NCI-H345 treated with DMSO at 0.1 percent for 48 hours (cell line): Measurements from ENCODE around the gene NLE1.
"Not testable (repeated sequence)": the region's sequence is repeated elsewhere in the genome, so short reads cannot be mapped to it uniquely, and the experiment has no call there.

ENCODE experiments used
- DNase-seq: peaks from one replicate; lab custom pipeline; 2025; ENCODE audit not compliant: unreplicated experiment; lab: John Stamatoyannopoulos, UW

The NLE1 gene

GRCh38 chr17:35162755-35163154, 20.7 kb upstream of the NLE1 start:
- DNase-seq = no peak

GRCh38 chr17:35161281-35161761, 19.2 kb upstream of the NLE1 start:
- no peak for DNase-seq

GRCh38 chr17:35160354-35161201, 18.5 kb upstream of the NLE1 start:
- DNase-seq = no peak

- no peak for DNase-seq
Measured at GRCh38 chr17:35159940-35160339, 17.8 kb upstream of the NLE1 start.

- no peak for DNase-seq
Measured at GRCh38 chr17:35155246-35155645, 13.1 kb upstream of the NLE1 start.

- no peak for DNase-seq
Measured at GRCh38 chr17:35154196-35155165, 12.4 kb upstream of the NLE1 start.

- DNase-seq = no peak
Measured at GRCh38 chr17:35152421-35153140, 10.5 kb upstream of the NLE1 start.

GRCh38 chr17:35151080-35151479, 9.0 kb upstream of the NLE1 start:
- not testable (repeated sequence) for DNase-seq

GRCh38 chr17:35149941-35150340, 7.8 kb upstream of the NLE1 start:
- no peak for DNase-seq

- no peak for DNase-seq
Measured at GRCh38 chr17:35148144-35148543, 6.0 kb upstream of the NLE1 start.

GRCh38 chr17:35147375-35147905, 5.3 kb upstream of the NLE1 start, which contains the start of gene UNC45B:
Gene UNC45B, plus strand, starts transcription at chr17:35147817. Its CDS starts 447 bp downstream, at chr17:35148264.
- no peak for DNase-seq

GRCh38 chr17:35146214-35146833, 4.2 kb upstream of the NLE1 start:
- DNase-seq = no peak

GRCh38 chr17:35144840-35145239, 2.7 kb upstream of the NLE1 start:
- DNase-seq = no peak

- no peak for DNase-seq
Measured at GRCh38 chr17:35142467-35142796, 329 bp upstream of the NLE1 start.

GRCh38 chr17:35138218-35138617, 3.9 kb downstream of the NLE1 start:
- DNase-seq = no peak

GRCh38 chr17:35135322-35135721, 6.8 kb downstream of the NLE1 start:
- DNase-seq = no peak

- DNase-seq = no peak
Measured at GRCh38 chr17:35132816-35133550, 9.1 kb downstream of the NLE1 start.

- no peak for DNase-seq
Measured at GRCh38 chr17:35132099-35132498, 10.0 kb downstream of the NLE1 start.

GRCh38 chr17:35130392-35130791, 11.7 kb downstream of the NLE1 start:
- DNase-seq = no peak

GRCh38 chr17:35129973-35130351, 12.1 kb downstream of the NLE1 start:
- no peak for DNase-seq
